ENCODE results near the gene CSMD2.

CSMD2 gene

DNA sequence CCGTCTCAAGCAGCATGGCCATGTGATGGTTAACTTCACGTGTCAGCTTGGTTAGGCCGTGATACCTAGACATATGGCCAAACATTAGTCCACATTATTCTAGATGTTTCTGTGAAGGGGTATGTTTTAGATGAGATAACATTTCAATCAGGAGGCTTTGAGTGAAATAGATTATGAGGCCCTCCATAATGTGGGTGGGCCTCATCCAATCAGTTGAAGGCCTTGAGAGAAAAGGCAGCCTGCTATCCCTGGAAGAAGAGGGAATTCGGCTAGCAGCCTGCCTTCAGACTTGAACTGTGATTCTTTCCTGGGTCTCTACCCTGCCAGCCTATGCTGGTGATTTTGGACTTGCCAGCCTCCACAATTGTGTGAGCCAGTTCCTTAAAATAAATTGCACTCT lies 602.5 kb downstream of the CSMD2 start:
- TF ChIP-seq, protein P1, sequence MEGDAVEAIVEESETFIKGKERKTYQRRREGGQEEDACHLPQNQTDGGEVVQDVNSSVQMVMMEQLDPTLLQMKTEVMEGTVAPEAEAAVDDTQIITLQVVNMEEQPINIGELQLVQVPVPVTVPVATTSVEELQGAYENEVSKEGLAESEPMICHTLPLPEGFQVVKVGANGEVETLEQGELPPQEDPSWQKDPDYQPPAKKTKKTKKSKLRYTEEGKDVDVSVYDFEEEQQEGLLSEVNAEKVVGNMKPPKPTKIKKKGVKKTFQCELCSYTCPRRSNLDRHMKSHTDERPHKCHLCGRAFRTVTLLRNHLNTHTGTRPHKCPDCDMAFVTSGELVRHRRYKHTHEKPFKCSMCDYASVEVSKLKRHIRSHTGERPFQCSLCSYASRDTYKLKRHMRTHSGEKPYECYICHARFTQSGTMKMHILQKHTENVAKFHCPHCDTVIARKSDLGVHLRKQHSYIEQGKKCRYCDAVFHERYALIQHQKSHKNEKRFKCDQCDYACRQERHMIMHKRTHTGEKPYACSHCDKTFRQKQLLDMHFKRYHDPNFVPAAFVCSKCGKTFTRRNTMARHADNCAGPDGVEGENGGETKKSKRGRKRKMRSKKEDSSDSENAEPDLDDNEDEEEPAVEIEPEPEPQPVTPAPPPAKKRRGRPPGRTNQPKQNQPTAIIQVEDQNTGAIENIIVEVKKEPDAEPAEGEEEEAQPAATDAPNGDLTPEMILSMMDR (IDR thresholded peaks at IDR 0.05; ENCODE audit: low read depth, low read length) = no peak
- H3K4me3 ChIP-seq (ENCODE audit: low read depth, low read length) = no peak overlapping the region

DNA sequence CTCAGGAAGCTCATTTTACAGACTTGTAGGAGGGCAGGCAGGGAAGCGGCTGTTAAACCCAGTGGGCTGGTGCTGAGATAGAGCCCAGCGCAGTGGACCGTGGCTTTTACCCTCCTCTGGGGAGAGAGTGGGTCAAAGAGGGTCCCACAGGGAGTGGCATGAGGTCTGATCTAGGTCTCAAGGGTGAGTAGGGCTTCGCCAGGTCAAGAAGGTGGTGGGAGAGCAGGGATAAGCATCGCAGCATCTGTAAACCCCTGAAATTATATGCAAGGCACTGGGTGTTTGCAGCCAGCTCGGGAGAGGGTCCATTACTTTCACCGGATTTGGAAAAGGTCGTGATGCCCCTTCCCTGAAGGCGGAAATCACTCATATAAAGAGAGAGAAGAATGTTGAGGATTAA lies 603.5 kb downstream of the CSMD2 start:
- TF ChIP-seq, protein P1 (IDR thresholded peaks at IDR 0.05; ENCODE audit: low read depth, low read length) = no peak
- H3K4me3 ChIP-seq (ENCODE audit: low read depth, low read length) = no peak overlapping the region

DNA sequence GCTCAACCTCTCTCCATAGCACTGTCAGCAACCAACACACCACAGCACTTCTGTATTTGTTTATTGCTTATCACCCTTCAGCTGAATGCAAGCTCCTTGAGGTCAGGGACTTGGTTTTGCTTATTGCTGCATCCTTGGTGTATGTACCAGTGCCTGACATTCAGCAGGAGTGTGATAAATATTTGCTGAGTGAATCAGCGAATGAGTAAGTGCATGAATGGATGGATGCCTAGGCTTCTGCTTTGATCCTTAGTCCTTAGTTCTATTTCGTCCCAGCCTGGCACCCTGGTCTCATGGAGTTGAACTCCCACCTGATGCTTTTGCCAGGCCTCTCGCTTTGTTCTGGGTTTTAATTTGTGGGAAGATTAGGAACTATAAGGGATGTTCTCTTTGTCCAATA lies 604.4 kb downstream of the CSMD2 start:
- TF ChIP-seq, protein P1 (IDR thresholded peaks at IDR 0.05; ENCODE audit: low read depth, low read length) = no peak
- H3K4me3 ChIP-seq (ENCODE audit: low read depth, low read length) = no peak overlapping the region

DNA sequence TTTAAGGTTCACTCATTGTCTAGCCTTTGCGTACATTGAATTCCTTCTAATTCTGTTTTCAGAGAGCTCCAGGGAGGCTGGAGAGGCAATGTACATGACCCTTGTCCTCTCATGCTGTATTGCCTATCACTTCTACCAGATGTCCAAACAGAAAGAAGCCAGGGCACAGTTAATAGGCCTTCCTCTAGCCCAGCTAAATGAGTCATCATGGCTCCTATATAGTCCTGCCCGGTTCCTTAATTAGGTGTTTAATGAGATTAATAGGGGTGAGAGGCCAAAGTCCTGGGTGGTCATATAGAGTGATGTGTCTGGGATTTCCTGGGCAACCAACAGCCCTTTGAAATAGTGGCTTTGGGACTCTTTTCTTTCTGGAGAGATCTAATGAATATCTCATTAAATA lies 616.3 kb downstream of the CSMD2 start:
- H3K4me3 ChIP-seq (ENCODE audit: low read depth, low read length) = no peak overlapping the region
- TF ChIP-seq, protein P1 (IDR thresholded peaks at IDR 0.05; ENCODE audit: low read depth, low read length) = no peak

DNA sequence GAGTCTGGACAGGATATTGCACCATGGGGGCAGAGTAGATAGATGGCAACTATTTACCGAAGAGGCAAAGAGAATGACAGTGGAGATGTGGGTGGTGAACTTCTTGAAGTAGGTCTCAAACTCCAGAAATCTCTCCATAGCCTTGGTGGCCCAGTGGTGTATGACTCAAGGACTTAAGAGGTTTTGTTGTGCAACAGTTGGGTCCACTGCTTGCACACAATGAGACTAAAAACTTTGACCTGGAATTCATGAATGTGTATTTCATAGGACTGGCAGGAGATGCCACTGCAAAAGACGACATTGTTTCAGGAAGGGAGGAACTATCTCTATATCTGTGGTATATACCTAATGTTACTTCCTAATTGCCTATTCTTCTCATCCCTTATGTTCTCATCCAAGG lies 616.7 kb downstream of the CSMD2 start:
- TF ChIP-seq, protein P1 (IDR thresholded peaks at IDR 0.05; ENCODE audit: low read depth, low read length) = no peak
- no peak overlapping the region for H3K4me3 ChIP-seq (ENCODE audit: low read depth, low read length)

DNA sequence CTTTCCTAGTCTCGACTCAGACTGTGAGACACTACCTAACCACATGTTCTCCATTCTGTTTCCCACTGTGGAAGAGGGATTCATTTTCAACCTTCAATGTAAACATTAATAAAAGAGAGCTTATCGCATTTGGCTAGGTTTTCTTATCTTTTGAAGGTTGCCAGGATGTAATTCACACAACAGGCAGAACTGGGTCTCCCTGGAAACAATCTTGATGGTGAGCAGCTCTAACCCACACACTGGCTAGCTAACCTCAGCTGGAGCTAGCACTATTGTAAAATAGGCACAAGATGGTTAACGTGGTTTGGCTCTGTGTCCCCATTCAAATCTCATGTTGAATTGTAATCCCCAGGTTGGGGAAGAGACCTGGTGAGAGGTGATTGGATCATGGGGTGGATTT lies 617.5 kb downstream of the CSMD2 start:
- H3K4me3 ChIP-seq (ENCODE audit: low read depth, low read length) = no peak overlapping the region
- TF ChIP-seq, protein P1 (IDR thresholded peaks at IDR 0.05; ENCODE audit: low read depth, low read length) = no peak

DNA sequence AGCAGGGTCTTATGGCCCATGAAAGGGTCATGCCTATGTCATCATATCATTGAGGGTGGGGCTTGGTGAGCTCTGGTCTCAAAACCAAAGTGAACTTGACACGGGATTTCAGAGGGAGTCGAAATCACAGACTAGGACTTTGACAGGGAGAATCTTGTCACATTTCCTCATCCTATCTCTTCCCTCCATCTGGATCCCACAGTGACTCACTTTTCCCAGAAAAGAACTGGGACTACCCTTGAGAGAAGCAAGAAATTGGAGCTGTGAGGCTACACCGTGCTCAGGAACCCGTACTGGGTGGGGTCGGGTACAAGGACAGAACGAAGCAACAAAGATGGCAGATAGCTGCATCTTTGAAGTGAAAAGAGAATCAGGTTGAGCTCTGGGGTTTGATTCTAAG lies 623.1 kb downstream of the CSMD2 start:
- H3K4me3 ChIP-seq (ENCODE audit: low read depth, low read length) = no peak overlapping the region
- TF ChIP-seq, protein P1 (IDR thresholded peaks at IDR 0.05; ENCODE audit: low read depth, low read length) = no peak

All from WI38 (cell line).